ENCODE measurements around the gene RNU1-3. TPM values are rescaled to one million over a fixed set of nuclear protein-coding genes. Genes with fewer than 3 reads are reported as not detected.
A peak's percentile ranks its signal among the peaks of the same experiment; 100 is the strongest.
"Not testable (repeated sequence)": the region's sequence is repeated elsewhere in the genome, so short reads cannot be mapped to it uniquely, and the experiment has no call there.

Gene RNU1-3
- total RNA-seq, 1 donor from 2014 or later: 3,564 TPM

GRCh38 chr1:16665836-16666235 lies 912 bp downstream of the RNU1-3 start:
- not testable (repeated sequence) for H3K36me3 Mint-ChIP-seq; DNase-seq (ENCODE audit: extremely low spot score, unreplicated experiment); H3K27ac Mint-ChIP-seq; H3K27me3 Mint-ChIP-seq; H3K4me3 Mint-ChIP-seq; H3K4me1 Mint-ChIP-seq (ENCODE audit: unreplicated experiment); H3K9me3 Mint-ChIP-seq

GRCh38 chr1:16658234-16658633 lies 8.5 kb downstream of the RNU1-3 start:
- H3K4me3 Mint-ChIP-seq; DNase-seq (ENCODE audit: extremely low spot score, unreplicated experiment); H3K9me3 Mint-ChIP-seq; H3K4me1 Mint-ChIP-seq (ENCODE audit: unreplicated experiment); H3K27ac Mint-ChIP-seq; H3K27me3 Mint-ChIP-seq; H3K36me3 Mint-ChIP-seq: not testable (repeated sequence)

GRCh38 chr1:16656981-16657683 lies 9.6 kb downstream of the RNU1-3 start:
- H3K9me3 Mint-ChIP-seq; H3K4me3 Mint-ChIP-seq; DNase-seq (ENCODE audit: extremely low spot score, unreplicated experiment): not testable (repeated sequence)

GRCh38 chr1:16656574-16656973 lies 10.2 kb downstream of the RNU1-3 start:
- not testable (repeated sequence) for H3K27ac Mint-ChIP-seq; H3K4me3 Mint-ChIP-seq; H3K9me3 Mint-ChIP-seq; DNase-seq (ENCODE audit: extremely low spot score, unreplicated experiment); H3K36me3 Mint-ChIP-seq; H3K4me1 Mint-ChIP-seq (ENCODE audit: unreplicated experiment); H3K27me3 Mint-ChIP-seq

More at GRCh38 chr1:16656981-16657683, 9.6 kb downstream of the RNU1-3 start:
- not testable (repeated sequence) for H3K27ac Mint-ChIP-seq; H3K36me3 Mint-ChIP-seq; H3K27me3 Mint-ChIP-seq; H3K4me1 Mint-ChIP-seq (ENCODE audit: unreplicated experiment)

- not testable (repeated sequence) for H3K4me1 Mint-ChIP-seq (ENCODE audit: unreplicated experiment); H3K9me3 Mint-ChIP-seq; H3K36me3 Mint-ChIP-seq; H3K27ac Mint-ChIP-seq; H3K4me3 Mint-ChIP-seq
- peaks cover 11% of the 10 kb centered on the region for H3K27me3 Mint-ChIP-seq
- peak; percentile 58 for DNase-seq (ENCODE audit: extremely low spot score, unreplicated experiment)
- TF ChIP-seq CTCF (conservative IDR thresholded peaks at IDR 0.05): peak; percentile 53
Measured at GRCh38 chr1:16651560-16651959, 15.2 kb downstream of the RNU1-3 start.

GRCh38 chr1:16649960-16650359 lies 16.8 kb downstream of the RNU1-3 start:
- peak; percentile 69 for DNase-seq (ENCODE audit: extremely low spot score, unreplicated experiment)

GRCh38 chr1:16649390-16649789 lies 17.4 kb downstream of the RNU1-3 start:
- not testable (repeated sequence) for H3K36me3 Mint-ChIP-seq; H3K9me3 Mint-ChIP-seq; H3K27ac Mint-ChIP-seq; H3K4me3 Mint-ChIP-seq; H3K4me1 Mint-ChIP-seq (ENCODE audit: unreplicated experiment)
- H3K27me3 Mint-ChIP-seq: peaks cover 15% of the 10 kb centered on the region
- DNase-seq (ENCODE audit: extremely low spot score, unreplicated experiment): peak; percentile 72

More at GRCh38 chr1:16649960-16650359, 16.8 kb downstream of the RNU1-3 start:
- H3K27me3 Mint-ChIP-seq: peaks cover 15% of the 10 kb centered on the region
- H3K36me3 Mint-ChIP-seq; H3K4me1 Mint-ChIP-seq (ENCODE audit: unreplicated experiment); H3K27ac Mint-ChIP-seq; H3K4me3 Mint-ChIP-seq; H3K9me3 Mint-ChIP-seq: not testable (repeated sequence)

GRCh38 chr1:16648756-16649155 lies 18.0 kb downstream of the RNU1-3 start:
- H3K4me3 Mint-ChIP-seq; H3K4me1 Mint-ChIP-seq (ENCODE audit: unreplicated experiment); H3K36me3 Mint-ChIP-seq; H3K27ac Mint-ChIP-seq; H3K9me3 Mint-ChIP-seq: not testable (repeated sequence)
- peaks cover 15% of the 10 kb centered on the region for H3K27me3 Mint-ChIP-seq
- peak; percentile 24 for DNase-seq (ENCODE audit: extremely low spot score, unreplicated experiment)

- not testable (repeated sequence) for H3K27ac Mint-ChIP-seq; H3K4me3 Mint-ChIP-seq; H3K4me1 Mint-ChIP-seq (ENCODE audit: unreplicated experiment); H3K9me3 Mint-ChIP-seq; H3K36me3 Mint-ChIP-seq
- peak; percentile 48 for DNase-seq (ENCODE audit: extremely low spot score, unreplicated experiment)
- peaks cover 15% of the 10 kb centered on the region for H3K27me3 Mint-ChIP-seq
Measured at GRCh38 chr1:16648250-16648649, 18.5 kb downstream of the RNU1-3 start.

- peaks cover 11% of the 10 kb centered on the region for H3K27me3 Mint-ChIP-seq
- not testable (repeated sequence) for H3K4me1 Mint-ChIP-seq (ENCODE audit: unreplicated experiment); H3K9me3 Mint-ChIP-seq; H3K27ac Mint-ChIP-seq; H3K36me3 Mint-ChIP-seq; H3K4me3 Mint-ChIP-seq
- DNase-seq (ENCODE audit: extremely low spot score, unreplicated experiment): peak; percentile 68
Measured at GRCh38 chr1:16647179-16648176, 19.3 kb downstream of the RNU1-3 start.

- DNase-seq (ENCODE audit: extremely low spot score, unreplicated experiment); H3K4me1 Mint-ChIP-seq (ENCODE audit: unreplicated experiment); H3K4me3 Mint-ChIP-seq; H3K36me3 Mint-ChIP-seq; H3K9me3 Mint-ChIP-seq; H3K27me3 Mint-ChIP-seq; H3K27ac Mint-ChIP-seq: not testable (repeated sequence)
Measured at GRCh38 chr1:16646716-16647115, 20.0 kb downstream of the RNU1-3 start.

- not testable (repeated sequence) for H3K4me1 Mint-ChIP-seq (ENCODE audit: unreplicated experiment); H3K36me3 Mint-ChIP-seq; H3K9me3 Mint-ChIP-seq; H3K27me3 Mint-ChIP-seq; H3K27ac Mint-ChIP-seq
- DNase-seq (ENCODE audit: extremely low spot score, unreplicated experiment): peak; percentile 66
- H3K4me3 Mint-ChIP-seq: peak overlapping the region; percentile 40
Measured at GRCh38 chr1:16646061-16646664, 20.6 kb downstream of the RNU1-3 start.
